Measurements from ENCODE around the gene FNDC3B.
A peak's percentile ranks its signal among the peaks of the same experiment; 100 is the strongest.

FNDC3B gene

DNA sequence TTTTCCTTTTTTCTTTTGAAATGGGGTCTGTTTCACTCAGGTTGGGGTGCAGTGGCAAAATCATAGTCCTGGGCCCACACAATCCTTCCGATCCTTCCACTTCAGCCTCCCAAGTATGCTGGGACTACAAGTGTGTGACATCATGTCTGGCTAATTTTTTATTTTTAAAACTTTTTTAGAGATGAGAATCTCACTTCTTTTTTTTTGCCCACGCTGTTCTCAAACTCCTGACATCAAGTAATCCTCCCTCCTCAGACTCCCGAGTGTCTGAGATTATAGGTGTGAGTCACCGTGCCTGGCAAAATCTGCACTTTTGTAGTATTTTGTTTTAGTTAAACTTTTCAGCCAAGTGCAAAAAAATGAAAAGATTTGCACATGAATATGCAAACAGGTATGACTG, 171.0 kb downstream of the FNDC3B start:
- DNase-seq (ENCODE audit: low read depth in 3 of 3): no peak

DNA sequence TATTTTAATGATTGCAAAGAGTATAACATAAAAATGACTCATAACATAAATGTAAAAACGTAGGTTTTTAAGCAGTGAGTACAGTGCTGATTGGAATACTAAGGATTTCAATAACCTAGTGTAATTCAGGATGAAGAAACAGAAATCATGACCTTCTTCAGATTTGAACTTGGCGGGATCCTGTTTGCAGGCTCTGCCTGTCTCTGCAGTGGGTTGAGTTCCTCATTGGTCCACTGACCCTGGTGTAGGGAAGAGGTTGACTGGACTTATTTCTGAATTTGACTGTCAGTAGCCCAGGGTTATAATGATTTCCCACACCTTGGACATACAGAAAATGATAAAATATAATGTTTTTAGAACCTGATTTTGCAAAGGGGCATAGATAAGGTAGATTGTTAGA, 171.7 kb downstream of the FNDC3B start:
- no peak for DNase-seq (ENCODE audit: low read depth in 3 of 3)

DNA sequence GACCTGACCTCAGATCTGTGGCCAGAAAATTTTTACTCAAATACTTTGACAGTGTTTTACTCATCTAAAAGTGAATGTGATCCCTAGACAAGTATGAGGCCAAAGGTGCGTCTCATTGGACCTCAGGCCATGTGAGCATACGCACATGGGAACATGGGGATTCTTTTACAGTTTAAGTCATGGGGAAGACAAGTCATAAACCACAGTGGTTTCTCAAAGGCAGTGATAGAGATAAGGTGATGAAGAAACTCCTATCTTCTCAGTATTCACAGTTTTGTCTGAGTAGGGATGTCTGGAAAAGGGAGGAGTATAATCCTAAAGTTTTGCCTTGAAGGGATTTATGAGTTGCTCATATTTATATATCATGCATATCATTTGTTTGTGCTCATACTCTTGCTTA, 173.8 kb downstream of the FNDC3B start:
- DNase-seq (ENCODE audit: low read depth in 3 of 3): peak in 2 of 3 donors; percentile 1 to 20

DNA sequence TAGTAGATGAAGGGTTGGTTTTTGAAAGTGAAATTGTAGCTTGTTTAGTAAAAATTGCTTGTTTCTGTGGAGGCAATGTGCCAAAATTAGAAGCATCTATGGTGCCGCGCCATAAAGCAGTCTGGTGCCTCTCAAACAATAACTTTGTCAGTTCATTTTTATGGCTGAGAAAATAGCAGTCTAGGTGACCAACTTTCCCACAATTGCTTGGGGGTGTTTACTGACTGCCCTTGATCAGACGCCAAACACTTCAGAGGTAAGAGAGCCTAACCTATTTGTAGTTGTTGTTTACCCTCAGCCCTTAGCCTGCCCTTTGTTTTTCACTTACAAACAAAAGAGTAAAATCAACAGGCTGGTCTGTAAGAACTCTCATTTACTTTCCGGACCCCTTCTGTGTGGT, 174.5 kb downstream of the FNDC3B start:
- no peak for DNase-seq (ENCODE audit: low read depth in 3 of 3)

DNA sequence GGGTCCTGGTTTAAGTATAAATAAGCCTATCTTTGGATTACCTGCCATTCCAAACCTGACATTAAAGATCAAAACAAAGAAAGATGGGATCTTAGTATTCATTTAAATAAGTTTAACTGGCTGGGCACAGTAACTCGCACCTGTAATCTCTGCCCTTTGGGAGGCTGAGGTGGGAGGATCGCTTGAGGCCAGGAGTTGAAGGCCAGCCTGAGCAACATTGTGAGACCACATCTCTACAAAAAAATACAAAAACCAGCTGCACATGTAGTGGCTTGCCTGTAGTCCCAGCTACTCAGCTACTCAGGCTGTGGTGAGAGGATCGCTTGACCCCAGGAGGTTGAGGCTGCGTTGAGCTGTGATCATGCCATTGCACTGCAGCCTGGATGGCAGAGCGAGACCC, 176.9 kb downstream of the FNDC3B start:
- DNase-seq (ENCODE audit: low read depth in 3 of 3): no peak

DNA sequence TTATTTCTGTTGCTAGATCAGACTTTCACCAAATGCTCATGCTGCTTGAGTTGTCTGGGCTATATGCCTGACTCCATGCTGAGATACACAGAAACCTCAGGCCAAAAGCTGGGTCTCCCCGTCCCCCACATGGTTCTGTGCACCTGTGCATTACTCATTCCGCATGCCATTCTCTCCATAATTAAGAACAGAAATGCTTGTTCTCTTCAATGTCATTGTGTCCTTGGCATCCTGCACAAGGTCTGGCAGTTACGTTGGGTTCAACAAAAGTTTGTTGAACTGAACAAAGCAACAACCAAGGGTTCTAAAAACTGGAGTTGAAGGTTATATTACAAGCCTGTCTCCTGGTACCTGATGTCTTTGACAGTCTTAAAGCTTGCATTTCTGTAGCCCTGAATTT, 177.5 kb downstream of the FNDC3B start:
- DNase-seq (ENCODE audit: low read depth in 3 of 3): no peak

DNA sequence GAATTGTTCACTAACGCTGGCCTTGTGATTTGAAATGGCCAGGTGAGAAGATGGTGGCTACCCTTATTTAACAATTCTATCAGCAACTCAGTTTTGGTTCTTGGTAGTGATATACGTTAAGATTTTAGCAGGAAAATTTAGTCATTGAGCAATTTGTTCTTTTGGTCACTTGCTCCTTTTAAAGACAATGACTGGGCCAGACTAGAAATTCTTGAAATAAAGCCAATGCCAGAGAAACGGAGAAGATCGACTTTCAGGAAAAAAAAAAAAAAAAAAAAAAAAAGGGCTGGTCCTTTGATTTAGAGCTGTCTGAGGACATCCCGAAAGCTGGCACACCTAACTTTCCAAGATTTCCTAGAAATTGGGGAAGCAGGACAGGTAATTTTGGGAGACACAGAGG, 178.5 kb downstream of the FNDC3B start:
- no peak for DNase-seq (ENCODE audit: low read depth in 3 of 3)

DNA sequence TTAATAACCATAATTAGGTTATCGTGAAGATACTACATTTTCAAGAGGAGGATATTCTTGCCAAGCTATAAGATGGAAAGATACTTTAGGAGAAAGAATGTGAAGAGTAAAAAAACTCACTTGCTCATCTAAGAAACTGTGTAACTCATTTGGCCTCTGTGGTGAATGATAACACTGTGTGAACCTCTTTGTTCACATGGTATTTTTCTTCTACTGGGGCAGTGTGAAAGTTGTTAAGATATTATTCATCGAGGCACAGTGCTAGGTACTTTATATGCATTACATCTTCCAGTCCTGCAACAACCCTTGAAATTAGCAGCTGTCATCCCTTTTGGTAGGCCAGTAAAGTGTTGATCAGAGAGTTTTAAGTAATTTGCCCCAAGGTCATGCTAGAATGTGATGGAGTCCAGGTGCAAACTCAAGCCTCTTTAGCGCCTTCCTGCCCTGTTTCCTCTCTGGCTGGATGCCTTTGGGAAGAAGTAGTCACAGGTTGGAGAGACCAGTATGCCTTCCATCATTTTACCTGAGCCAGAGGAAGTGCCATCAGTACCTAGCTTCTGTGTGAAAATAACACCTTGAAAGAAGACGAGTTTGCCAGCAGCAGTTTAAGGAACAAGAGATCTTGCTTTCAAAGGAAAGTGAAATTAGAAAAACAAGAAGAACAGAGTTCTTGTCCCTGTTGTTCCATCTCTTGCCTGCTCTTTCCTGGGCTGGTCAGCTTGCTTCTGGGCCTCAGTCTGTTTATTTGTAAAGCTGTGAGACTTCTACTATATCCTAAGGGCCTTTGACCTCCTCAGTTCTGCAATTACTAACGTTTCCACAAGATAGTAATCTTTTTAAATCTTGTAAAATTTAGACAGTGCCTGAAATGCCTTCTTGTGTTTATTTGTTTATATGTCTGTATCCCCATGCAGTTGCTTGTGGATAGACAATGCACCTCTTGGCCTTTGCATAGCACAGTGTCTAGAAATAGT, 179.3 kb downstream of the FNDC3B start:
- no peak for DNase-seq (ENCODE audit: low read depth in 3 of 3)

DNA sequence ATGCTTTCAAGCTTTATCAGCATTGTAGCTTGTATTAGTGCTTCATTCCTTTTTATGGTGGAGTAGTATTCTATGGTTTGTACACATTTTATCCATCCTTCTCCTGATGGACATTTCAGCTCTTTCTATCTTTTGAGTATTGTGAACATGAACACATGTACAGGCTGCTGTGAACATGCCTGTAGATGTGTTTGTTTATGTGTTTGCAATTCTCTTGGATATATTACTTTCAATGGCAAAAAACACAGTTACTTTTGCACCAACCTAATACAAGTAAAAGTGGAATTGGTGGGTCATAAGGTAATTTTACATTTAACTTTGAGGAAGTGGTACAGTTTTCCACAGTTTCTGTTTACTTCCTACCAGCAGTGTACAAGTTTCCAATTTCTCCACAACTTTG, 180.4 kb downstream of the FNDC3B start:
- DNase-seq (ENCODE audit: low read depth in 3 of 3): no peak

DNA sequence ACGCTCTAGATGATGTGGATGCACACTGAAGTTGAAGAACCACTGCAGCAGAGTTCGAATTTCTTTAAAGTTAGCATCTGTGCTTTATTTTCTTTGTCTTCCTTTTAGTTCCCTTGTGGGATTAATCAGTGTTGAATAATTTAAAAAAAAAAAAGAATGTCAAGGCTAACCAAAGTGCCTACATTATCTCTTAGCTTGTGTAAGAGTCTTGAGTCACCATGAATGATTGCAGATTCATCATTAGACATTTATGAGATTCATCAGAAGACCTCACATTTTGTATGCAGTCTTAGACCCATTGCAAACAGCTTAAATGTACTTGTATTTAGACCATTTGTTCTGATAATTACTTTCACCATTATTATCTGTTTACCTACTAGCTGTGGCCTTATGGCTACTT, 182.2 kb downstream of the FNDC3B start:
- no peak for DNase-seq (ENCODE audit: low read depth in 3 of 3)

DNA sequence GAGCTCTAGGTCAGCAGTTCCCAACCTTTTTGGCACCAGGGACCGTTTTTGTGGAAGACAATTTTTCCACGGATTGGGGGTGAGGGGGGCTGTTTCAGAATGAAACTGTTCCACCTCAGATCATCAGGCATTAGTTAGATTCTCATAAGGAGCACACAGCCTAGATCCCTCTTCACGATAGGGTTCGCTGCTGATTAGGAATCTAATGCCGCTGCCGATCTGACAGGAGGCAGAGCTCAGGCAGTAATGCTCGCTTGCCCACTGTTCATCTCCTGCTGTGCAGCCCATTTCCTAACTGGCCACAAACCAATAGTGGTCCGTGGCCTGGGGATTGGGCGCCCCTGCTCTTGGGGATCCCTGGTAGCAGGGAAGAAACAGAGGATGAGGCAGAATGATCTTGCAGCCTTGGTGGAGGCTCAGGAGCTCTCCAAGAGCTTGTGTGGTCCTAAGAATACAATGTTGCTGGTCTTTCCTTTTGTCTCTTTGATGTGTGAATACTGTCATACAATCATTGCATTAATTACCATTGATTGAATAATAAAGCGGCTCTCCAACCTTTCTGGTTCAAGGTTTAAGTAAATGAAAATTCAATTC, 183.2 kb downstream of the FNDC3B start:
- DNase-seq (ENCODE audit: low read depth in 3 of 3): no peak

DNA sequence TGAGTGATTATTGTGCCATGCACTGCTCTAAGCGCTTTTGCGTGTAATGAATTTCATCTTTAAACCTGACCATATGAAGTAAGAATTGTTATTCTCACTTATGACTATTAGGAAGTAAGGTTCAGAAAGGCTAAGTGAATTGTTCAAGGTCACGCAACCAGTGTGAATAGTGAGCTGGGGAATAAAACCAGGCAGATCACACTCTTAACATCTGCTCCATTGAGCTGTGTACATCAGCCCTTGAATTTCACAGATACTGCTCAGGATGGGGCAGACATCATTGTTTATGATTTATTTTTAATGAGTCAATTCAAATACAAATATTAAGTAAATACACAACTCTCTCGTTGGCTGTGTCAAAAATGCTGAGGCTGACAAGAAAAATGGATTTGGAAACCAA, 184.5 kb downstream of the FNDC3B start:
- no peak for DNase-seq (ENCODE audit: low read depth in 3 of 3)

DNA sequence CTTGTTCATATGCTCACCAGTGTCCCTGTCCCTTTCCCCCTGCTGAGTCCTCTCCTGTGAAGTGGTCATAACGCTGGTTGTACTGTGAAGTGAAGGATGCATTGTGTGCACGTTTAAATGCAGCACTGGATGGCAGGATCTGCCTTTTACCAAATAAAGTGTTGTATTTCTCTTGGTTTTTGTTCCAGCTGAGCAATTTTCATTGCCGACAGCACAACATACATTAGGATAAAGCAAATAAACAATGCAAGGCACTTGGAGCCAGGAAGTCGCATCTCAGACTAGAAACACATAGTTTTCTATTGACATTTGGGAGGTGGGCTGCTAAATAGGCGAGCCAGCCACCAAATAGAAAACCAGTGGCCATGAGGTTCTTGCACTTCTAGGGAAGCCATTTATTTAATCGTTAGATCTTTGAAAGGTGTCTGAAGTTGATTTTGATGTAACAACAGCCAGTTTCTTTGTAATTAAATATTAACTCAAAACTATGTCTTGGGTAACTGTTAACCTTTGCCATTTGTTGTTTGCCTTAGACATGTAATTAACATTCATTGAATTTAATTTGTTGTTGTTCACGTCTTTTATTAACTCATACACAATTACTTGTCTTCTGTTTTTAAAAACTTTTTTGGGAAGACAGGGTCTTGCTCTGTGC, 185.3 kb downstream of the FNDC3B start:
- DNase-seq (ENCODE audit: low read depth in 3 of 3): no peak

DNA sequence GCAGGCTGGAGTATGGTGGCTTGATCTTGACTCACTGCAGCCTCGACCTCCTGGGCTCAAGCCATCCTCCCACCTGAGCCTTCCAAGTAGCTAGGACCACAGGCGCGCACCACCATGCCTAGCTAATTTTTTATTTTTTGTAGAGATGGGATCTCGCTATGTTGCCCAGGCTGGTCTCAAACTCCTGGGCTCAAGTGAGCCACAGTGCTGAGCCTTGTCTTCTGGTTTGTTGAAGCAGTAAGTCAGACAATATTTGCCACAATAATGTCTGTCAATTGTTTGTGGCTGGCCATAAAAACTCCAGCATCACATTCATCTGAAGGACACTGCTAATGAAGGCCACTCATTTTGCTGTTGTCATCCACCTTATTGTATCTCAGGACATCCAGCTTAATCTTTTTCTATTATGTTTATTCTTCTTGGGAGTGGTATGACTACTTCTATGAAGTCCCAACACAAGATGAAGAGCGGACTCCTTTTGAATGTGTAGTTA, 185.9 kb downstream of the FNDC3B start:
- no peak for DNase-seq (ENCODE audit: low read depth in 3 of 3)

DNA sequence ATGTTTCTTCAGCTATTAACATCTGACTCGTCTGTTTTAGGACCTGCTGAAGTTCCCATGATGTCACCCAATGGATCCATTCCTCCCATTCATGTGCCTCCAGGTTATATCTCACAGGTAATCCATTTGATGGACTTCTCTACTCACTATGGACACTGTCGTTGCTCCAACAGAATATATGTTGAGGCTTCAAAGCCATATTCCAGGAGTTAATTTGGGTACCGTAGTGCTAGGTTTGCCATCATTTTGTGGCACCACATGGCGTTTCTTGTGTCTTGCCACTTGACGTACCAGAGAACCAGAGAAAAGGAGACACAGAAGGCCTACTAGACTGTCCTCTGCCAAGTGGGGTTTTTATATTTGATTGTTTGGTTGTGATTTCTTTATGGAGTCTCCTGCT, 187.5 kb downstream of the FNDC3B start:
- no peak for DNase-seq (ENCODE audit: low read depth in 3 of 3)

DNA sequence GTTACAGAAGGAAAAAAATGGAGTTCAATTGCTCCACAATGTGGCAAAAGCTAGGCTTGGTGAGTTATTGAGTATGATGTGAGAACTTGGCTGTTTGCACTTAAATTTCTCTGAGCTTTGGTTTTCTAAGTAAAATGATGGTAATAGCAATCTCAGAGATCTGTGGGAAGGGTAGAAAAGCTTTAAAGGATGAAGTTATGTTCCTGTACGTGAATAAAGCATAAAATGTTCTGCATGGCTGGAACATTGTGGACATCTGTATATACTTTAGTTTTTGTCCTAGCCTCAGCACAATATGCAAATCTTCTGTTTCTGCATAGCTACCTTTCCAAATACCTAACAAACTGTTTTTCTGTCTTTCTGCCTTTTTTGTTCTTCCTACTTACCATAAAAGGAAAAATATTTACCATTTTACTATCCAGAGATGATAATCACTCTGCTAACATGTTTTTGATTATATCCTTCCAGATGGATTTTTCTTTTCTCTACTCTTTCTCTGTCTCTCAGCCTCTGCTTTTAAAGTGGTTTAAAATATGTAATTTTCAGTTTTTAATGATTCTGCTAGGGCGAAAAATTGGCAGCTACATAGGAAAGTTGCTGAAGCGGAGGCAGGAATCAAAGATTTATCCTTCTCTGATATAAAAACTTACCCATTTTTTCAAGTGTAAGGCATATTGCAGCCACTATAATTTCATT, 188.1 kb downstream of the FNDC3B start:
- no peak for DNase-seq (ENCODE audit: low read depth in 3 of 3)

DNA sequence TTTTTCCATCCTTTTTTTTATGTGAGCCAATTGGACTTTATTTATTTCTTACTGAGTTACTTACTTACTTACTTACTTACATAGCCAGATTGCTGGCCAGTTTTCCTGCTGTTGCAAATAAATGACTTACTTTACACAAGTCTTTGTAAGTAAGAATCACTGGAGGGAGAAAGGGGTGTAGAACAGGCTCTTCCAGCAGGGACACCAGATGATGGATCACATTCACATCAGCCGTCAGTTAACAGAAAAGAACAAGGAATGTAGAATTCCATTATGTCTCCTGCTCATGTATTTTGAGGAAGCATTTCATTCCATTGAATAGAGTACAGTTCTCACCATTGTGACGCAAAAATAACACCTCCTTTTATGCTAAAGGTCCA, 188.6 kb downstream of the FNDC3B start:
- no peak for DNase-seq (ENCODE audit: low read depth in 3 of 3)

DNA sequence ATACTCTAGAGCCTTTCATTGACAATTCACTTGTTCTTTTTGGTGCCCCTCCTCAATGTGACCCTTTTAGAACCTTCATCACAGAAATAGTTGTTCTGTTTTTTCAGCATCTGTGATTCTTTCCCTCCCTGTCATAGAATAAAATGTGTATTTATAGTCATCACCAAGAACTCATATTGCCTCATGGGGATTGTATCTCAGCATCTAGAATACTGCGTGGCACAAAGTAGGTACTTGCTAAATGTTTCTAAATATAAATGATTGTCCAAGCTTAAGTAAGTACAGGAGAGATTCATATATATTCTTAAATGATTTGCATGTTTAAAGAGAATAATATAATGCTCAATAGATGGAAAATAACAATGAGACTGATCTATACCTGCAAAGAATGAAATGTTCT, 190.1 kb downstream of the FNDC3B start:
- DNase-seq (ENCODE audit: low read depth in 3 of 3): no peak

DNA sequence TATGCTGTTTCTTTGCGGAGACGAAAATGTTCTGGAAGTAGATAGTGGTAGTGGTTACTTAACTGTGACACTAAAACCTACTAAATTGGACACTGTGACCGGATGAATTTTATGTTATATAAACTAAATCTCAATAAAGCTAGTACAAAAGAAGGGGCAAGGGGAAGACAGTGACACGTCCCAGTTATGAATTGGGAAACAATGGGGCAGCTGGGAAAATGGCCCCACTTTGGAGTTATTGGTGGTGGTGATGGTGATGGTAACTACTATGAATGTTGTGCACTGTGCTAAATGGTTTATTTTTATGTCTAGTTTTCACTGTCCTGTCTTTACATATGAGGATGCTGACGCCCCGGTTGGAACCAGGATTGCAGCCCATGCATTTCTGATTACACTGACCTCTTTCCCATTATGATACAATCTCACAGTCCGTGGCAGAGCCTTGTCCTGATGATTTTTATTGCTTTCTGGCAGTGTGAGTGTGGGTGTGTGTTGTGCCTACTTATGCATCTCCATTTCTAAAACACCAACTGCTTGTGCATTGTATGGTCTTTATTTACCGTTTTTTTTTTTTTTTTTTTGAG, 192.0 kb downstream of the FNDC3B start:
- no peak for DNase-seq (ENCODE audit: low read depth in 3 of 3)

DNA sequence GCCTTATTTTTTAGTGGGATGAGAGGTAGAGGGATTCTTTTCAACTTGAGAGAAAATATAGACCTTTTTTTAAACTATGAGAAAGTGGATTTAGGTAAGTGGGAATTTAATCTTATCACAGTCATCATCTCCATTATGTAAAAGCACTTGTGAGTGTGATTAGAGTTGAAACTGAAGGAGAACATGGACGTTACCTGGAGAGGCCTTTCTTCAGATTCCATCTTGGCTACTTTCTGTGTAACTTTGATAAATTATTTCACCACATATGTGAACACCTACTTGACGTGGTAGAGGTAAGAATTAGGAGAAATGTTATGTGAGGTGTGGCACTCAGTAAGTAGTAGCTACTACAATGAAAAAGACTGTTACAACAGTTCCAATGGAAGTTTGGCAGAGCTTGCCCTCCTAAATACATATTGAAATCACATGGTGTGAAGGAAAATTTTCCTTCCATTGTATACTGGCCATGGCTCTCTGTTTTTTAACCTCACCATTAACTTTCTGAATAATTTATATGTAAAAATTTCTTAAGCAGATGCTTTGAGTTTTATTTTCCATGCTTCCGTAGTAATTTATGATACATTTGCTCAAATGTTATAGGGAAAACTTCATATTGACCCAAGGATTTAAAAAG, 193.3 kb downstream of the FNDC3B start:
- no peak for DNase-seq (ENCODE audit: low read depth in 3 of 3)

Measured in stimulated activated CD4-positive, alpha-beta T cell treated with anti-CD3 and anti-CD28 coated beads, TNF-alpha, amount 100 ng/mL, for 48 hours (primary cell).